ENCODE data around the gene TNFRSF21.
"Not testable (repeated sequence)": the region's sequence is repeated elsewhere in the genome, so short reads cannot be mapped to it uniquely, and the experiment has no call there.

Gene TNFRSF21

GRCh38 chr6:47248446-47248845 lies 61.3 kb downstream of the TNFRSF21 start:
- no peak for DNase-seq

GRCh38 chr6:47247227-47247797 lies 62.4 kb downstream of the TNFRSF21 start:
- DNase-seq, result peak; percentile 73

GRCh38 chr6:47246551-47246950 lies 63.2 kb downstream of the TNFRSF21 start:
- no peak for DNase-seq

- no peak for DNase-seq
Measured at GRCh38 chr6:47245745-47246371, 63.8 kb downstream of the TNFRSF21 start.

- DNase-seq, result peak; percentile 67
Measured at GRCh38 chr6:47242483-47243386, 67.0 kb downstream of the TNFRSF21 start.

- no peak for DNase-seq
Measured at GRCh38 chr6:47241742-47242482, 67.8 kb downstream of the TNFRSF21 start.

GRCh38 chr6:47240277-47240890 lies 69.3 kb downstream of the TNFRSF21 start:
- no peak for DNase-seq

- DNase-seq, result no peak
Measured at GRCh38 chr6:47239546-47239945, 70.2 kb downstream of the TNFRSF21 start.

GRCh38 chr6:47238456-47238995 lies 71.2 kb downstream of the TNFRSF21 start:
- DNase-seq, result no peak

- DNase-seq, result no peak
Measured at GRCh38 chr6:47237196-47237595, 72.5 kb downstream of the TNFRSF21 start.

- peak; percentile 90 for DNase-seq
Measured at GRCh38 chr6:47235964-47236760, 73.5 kb downstream of the TNFRSF21 start.

- DNase-seq, result no peak
Measured at GRCh38 chr6:47235421-47235820, 74.3 kb downstream of the TNFRSF21 start.

- no peak for DNase-seq
Measured at GRCh38 chr6:47234266-47234933, 75.3 kb downstream of the TNFRSF21 start.

- DNase-seq, result no peak
Measured at GRCh38 chr6:47231151-47231550, 78.6 kb downstream of the TNFRSF21 start.

- no peak for DNase-seq
Measured at GRCh38 chr6:47230579-47230978, 79.1 kb downstream of the TNFRSF21 start.

GRCh38 chr6:47229255-47229654 lies 80.5 kb downstream of the TNFRSF21 start:
- DNase-seq, result no peak

- DNase-seq, result not testable (repeated sequence)
Measured at GRCh38 chr6:47228093-47228492, 81.6 kb downstream of the TNFRSF21 start.

GRCh38 chr6:47223251-47223650 lies 86.5 kb downstream of the TNFRSF21 start:
- DNase-seq, result not testable (repeated sequence)

- DNase-seq, result no peak
Measured at GRCh38 chr6:47221565-47221964, 88.1 kb downstream of the TNFRSF21 start.

- no peak for DNase-seq
Measured at GRCh38 chr6:47209632-47210031, 100.1 kb downstream of the TNFRSF21 start.

GRCh38 chr6:47207261-47207660 lies 102.4 kb downstream of the TNFRSF21 start:
- peak; percentile 32 for DNase-seq
